Measurements from ENCODE around the gene RFX3. TPM values are rescaled to one million over a fixed set of nuclear protein-coding genes. Genes with fewer than 3 reads are reported as not detected.

Gene RFX3
- total RNA-seq, 4 donors from 2014 or later: 10.9 to 20.8 (median 13.7) TPM

DNA sequence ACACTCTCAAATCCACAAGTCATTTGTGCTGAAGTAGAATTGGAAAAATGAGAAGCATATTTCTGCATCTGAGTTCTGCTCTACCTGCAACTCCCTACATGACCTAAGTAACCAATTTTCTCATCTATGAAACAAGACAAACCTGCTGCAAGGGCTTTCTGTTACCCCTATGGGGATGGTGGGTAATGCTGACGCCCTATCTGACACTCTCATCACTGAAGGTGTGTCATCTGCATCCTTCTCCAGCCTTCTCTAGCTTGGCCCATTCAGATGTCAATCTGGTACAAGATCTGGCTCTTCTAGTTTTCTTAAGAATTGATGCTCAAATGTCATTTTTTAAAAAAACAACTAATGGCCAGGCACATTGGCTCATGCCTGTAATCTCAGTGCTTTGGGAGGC is 73.8 kb downstream of the RFX3 start:
- no peaks in the 10 kb centered on the region for H3K27me3 ChIP-seq
- H3K4me1 ChIP-seq: peaks cover 0 to 19% (median 0%) of the 10 kb centered on the region in 4 donors
- WGBS, 2 donors: 93 to 96% methylated on average over 1 of the region's 1 CpG
- no peak for DNase-seq (ENCODE audit: low spot score in 2 of 2)
- H3K36me3 ChIP-seq: peaks cover 0 to 5% (median 0%) of the 10 kb centered on the region in 3 donors
- H3K9me3 ChIP-seq: no peaks in the 10 kb centered on the region
- TF ChIP-seq EP300 (IDR thresholded peaks at IDR 0.05) (no peak), POLR2A (IDR thresholded peaks at IDR 0.05) (no peak)
- TF ChIP-seq, protein P1, sequence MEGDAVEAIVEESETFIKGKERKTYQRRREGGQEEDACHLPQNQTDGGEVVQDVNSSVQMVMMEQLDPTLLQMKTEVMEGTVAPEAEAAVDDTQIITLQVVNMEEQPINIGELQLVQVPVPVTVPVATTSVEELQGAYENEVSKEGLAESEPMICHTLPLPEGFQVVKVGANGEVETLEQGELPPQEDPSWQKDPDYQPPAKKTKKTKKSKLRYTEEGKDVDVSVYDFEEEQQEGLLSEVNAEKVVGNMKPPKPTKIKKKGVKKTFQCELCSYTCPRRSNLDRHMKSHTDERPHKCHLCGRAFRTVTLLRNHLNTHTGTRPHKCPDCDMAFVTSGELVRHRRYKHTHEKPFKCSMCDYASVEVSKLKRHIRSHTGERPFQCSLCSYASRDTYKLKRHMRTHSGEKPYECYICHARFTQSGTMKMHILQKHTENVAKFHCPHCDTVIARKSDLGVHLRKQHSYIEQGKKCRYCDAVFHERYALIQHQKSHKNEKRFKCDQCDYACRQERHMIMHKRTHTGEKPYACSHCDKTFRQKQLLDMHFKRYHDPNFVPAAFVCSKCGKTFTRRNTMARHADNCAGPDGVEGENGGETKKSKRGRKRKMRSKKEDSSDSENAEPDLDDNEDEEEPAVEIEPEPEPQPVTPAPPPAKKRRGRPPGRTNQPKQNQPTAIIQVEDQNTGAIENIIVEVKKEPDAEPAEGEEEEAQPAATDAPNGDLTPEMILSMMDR (IDR thresholded peaks at IDR 0.05): no peak
- no peak overlapping the region for H3K27ac ChIP-seq
- H3K4me3 ChIP-seq: no peak overlapping the region

DNA sequence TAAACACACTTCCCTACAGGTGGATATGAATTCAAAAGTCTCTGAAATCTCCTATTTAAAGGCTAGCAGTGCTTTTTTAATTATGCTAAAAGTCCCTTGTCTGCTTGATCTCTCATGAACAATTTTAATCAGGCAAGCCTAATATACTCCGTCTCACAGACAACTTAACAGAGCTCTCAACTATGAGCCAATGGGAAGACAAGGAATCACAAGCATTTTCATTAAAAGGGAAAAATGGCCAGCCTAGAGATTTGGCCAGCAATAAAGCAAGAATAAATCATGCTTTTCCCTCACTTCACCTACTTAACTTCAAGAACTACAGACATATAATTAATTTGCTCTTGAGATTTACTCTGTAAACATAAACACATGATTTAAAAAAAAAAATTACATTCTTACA is 78.0 kb downstream of the RFX3 start:
- DNase-seq (ENCODE audit: low spot score in 2 of 2): no peak
- Histone ChIP-seq H3K4me3 (no peak overlapping the region), H3K9me3 (peaks cover 0 to 7% (median 0%) of the 10 kb centered on the region in 4 donors), H3K4me1 (peaks cover 0 to 19% (median 0%) of the 10 kb centered on the region in 4 donors), H3K36me3 (peaks cover 0 to 5% (median 0%) of the 10 kb centered on the region in 3 donors), H3K27ac (no peak overlapping the region), H3K27me3 (no peaks in the 10 kb centered on the region)
- WGBS, 2 donors: 36 to 60% methylated on average over 1 of the region's 1 CpG
- TF ChIP-seq POLR2A (IDR thresholded peaks at IDR 0.05) (no peak), EP300 (IDR thresholded peaks at IDR 0.05) (no peak)
- TF ChIP-seq, protein P1 (IDR thresholded peaks at IDR 0.05): no peak

DNA sequence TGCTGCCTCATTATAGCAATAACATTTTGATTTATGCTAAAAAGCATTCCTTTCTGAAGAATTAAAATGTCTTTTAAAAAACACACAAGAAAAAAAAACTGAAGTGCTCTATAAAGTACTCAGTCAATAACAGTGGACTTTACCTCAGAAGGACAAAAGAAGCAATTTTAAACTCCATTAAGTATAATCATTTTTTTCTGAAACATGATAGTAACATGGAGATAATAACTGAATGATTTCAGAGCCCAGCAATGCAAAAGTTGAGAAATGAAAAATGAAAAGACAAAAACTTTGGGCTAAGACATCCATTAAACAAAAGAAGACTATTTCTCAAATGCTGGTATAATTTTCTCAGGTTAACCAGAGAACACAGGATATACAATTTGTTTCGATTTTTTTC is 78.7 kb downstream of the RFX3 start:
- Histone ChIP-seq H3K36me3 (peaks cover 0 to 4% (median 0%) of the 10 kb centered on the region in 3 donors), H3K4me1 (peaks cover 0 to 19% (median 0%) of the 10 kb centered on the region in 4 donors), H3K9me3 (peaks cover 0 to 7% (median 0%) of the 10 kb centered on the region in 4 donors), H3K27ac (no peak overlapping the region), H3K27me3 (no peaks in the 10 kb centered on the region), H3K4me3 (no peak overlapping the region)
- no peak for TF ChIP-seq EP300 (IDR thresholded peaks at IDR 0.05)
- TF ChIP-seq, protein P1 (IDR thresholded peaks at IDR 0.05): no peak
- TF ChIP-seq POLR2A (IDR thresholded peaks at IDR 0.05): no peak
- WGBS, 2 donors: 70 to 84% methylated on average over 1 of the region's 1 CpG
- DNase-seq (ENCODE audit: low spot score in 2 of 2): no peak

DNA sequence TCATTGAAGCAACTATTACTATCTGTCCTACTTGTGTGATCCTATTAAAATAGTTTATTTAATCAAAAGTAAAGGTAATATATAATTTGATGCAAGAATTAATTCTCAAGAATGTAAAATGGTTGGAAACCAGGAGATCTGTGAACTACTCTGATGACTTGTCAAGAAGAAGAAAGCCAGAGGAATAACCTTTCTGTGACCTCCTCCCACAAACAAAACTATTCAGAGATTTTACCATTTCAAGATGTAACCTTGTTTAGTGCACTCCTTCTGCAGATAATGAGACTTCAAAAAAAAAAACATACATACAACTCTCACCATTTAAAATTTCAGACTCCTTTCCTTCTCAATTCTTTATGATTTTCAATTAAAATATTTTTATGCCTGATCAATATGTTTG is 79.5 kb downstream of the RFX3 start:
- H3K27me3 ChIP-seq: no peaks in the 10 kb centered on the region
- DNase-seq (ENCODE audit: low spot score in 2 of 2): no peak
- peaks cover 0 to 19% (median 0%) of the 10 kb centered on the region in 4 donors for H3K4me1 ChIP-seq
- H3K36me3 ChIP-seq: no peaks in the 10 kb centered on the region
- no peak overlapping the region for H3K27ac ChIP-seq
- H3K9me3 ChIP-seq: peaks cover 0 to 7% (median 0%) of the 10 kb centered on the region in 4 donors
- no peak overlapping the region for H3K4me3 ChIP-seq
- no peak for TF ChIP-seq EP300 (IDR thresholded peaks at IDR 0.05)
- no peak for TF ChIP-seq POLR2A (IDR thresholded peaks at IDR 0.05)
- TF ChIP-seq, protein P1 (IDR thresholded peaks at IDR 0.05): no peak

DNA sequence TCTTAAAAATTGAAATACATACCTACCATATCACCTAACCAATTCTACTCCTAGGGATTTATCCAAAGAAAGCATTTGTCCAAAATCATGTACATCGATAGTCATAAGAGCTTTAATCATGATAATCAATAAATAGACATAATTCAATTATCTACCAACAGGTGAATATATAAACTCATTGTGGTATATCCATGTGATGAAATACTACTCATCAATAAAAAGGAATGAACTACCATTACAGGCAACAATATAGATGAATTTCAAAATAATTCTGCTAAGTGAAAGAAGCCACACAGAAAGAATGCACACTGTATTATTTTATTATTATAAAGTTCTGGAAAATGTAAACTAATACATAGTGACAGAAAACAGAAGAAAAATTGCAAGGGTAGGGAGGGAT is 81.8 kb downstream of the RFX3 start:
- WGBS, 2 donors: 96 to 100% methylated on average over 1 of the region's 1 CpG
- no peak for DNase-seq (ENCODE audit: low spot score in 2 of 2)
- Histone ChIP-seq H3K27me3 (no peaks in the 10 kb centered on the region), H3K4me1 (peaks cover 0 to 19% (median 0%) of the 10 kb centered on the region in 4 donors), H3K27ac (no peak overlapping the region), H3K4me3 (no peak overlapping the region), H3K9me3 (peaks cover 0 to 7% (median 0%) of the 10 kb centered on the region in 4 donors), H3K36me3 (no peaks in the 10 kb centered on the region)
- TF ChIP-seq EP300 (IDR thresholded peaks at IDR 0.05): no peak
- TF ChIP-seq POLR2A (IDR thresholded peaks at IDR 0.05): no peak
- TF ChIP-seq, protein P1 (IDR thresholded peaks at IDR 0.05): no peak
